Rectal smooth muscle tissue (tissue), 1 donor: ENCODE results near the gene THY1.

Source experiments
- H3K27ac ChIP-seq: one replicate; pipeline ENCODE4 v1.7.0; 2013; ENCODE audit warnings: low read depth, low read length, inconsistent platforms
- H3K27me3 ChIP-seq: one replicate; pipeline ENCODE4 v1.7.0; 2013; ENCODE audit warnings: low read length; ENCODE audit not compliant: control insufficient read depth, insufficient read depth
- H3K36me3 ChIP-seq: one replicate; pipeline ENCODE4 v1.7.0; 2013; ENCODE audit warnings: low read length; ENCODE audit not compliant: control insufficient read depth, insufficient read depth
- H3K4me1 ChIP-seq: one replicate; pipeline ENCODE4 v1.7.0; 2013; ENCODE audit warnings: low read length; ENCODE audit not compliant: control insufficient read depth, insufficient read depth
- H3K4me3 ChIP-seq: one replicate; pipeline ENCODE4 v1.7.0; 2013; ENCODE audit warnings: low read length
- H3K9ac ChIP-seq: one replicate; pipeline ENCODE4 v1.7.0; 2013; ENCODE audit warnings: low read length

THY1 gene

DNA sequence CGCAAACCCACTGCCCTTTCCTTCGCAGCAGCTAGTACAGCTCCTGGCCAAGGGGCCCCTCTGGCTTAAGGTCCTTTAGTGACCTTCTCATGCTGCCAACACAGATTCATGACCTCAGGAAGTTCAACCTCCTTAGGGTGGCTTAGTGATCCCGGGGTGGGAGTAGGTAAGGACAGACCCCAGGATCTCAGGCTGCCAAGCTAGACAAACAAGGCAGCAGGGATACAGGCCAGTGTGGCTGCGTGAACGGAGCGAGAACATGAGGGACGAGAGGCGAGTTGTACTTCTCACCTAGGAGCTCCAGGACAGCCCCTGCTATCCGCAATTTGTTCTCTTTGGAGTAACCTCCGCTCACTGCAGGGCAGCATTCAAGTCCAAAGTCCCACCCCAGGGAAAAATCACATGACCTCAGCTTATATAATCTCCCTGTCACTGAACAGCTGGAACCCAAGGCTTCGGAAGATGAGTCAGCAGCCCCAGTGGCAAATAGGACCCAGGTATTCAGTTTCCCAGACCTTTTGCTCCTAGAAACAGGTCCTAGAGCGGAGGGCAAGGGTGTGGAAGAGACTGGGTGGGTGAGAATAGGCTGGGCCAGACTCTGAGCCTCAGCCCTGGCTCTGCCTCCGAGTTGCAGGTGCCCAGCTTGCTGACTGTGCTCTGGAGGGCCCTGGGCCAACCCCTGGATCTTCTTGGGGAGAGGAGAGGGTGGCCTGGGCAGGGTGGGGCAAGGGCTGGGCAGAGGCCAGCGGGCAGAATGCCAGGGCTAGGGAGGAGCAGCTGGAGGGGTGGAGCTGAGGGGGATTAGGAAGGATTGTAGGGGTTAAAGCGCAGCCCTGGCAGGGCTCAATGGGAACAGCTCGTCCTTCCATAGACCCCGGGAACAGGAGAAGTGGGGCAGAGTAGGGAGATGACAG, 54.6 kb downstream of the THY1 start:
- H3K27me3 ChIP-seq: no peaks in the 10 kb centered on the region
- no peaks in the 10 kb centered on the region for H3K36me3 ChIP-seq
- peak overlapping the region; percentile 38 for H3K4me3 ChIP-seq
- H3K4me1 ChIP-seq: peaks cover 23% of the 10 kb centered on the region
- H3K27ac ChIP-seq: peak overlapping the region; percentile 68
- no peak overlapping the region for H3K9ac ChIP-seq

DNA sequence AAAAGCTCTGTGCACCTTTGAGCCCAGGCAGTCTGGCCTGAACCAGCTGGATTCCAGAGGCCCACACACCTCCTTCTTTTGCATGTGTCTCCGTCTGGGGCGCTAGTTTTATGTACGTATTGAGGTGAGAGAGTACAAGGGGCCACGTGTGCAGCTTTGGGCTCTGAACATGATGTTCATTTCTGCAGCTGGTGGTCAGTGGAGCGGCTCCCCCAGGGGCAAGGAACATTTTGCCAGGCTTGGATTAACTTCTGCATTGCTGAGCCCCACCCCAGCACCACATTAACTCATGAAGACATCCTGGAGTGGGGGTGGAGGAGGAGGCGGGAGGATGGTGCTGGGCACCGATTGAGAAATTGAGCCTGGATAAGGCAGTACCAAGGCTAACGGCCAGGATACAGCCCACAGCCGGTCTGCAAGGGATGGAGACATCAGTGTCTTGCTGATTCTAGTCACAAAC, 55.3 kb downstream of the THY1 start:
- Histone ChIP-seq H3K4me3 (peak overlapping the region; percentile 38), H3K4me1 (peaks cover 23% of the 10 kb centered on the region), H3K27ac (peak overlapping the region; percentile 68), H3K9ac (no peak overlapping the region), H3K36me3 (no peaks in the 10 kb centered on the region), H3K27me3 (no peaks in the 10 kb centered on the region)
